Thoracic aorta (tissue), 2 donors: ENCODE measurements around the gene NR3C2. TPM values are rescaled to one million over a fixed set of nuclear protein-coding genes. Genes with fewer than 3 reads are reported as not detected.

ENCODE experiments used
- ATAC-seq: fragments of 150-250 bp; one replicate; pipeline ENCODE4 v1.8.0; 2017; ENCODE audit warnings: low read depth; ENCODE audit not compliant: insufficient number of reproducible peaks, low FRiP score
- DNase-seq: peaks from one replicate; pipeline ENCODE4 v3.0.0-alpha.2; 2020; ENCODE audit warnings: low spot score
- H3K27ac ChIP-seq, 2 donors: fragments of 200-600 bp; sonication (generic); 1 replicate in 1 of 2; 2 replicates in 1 of 2; pipeline ENCODE4 v1.5.1; 2016; ENCODE audit warnings: mild to moderate bottlenecking in 2 of 2, moderate library complexity in 2 of 2
- H3K27me3 ChIP-seq: fragments of 200-600 bp; sonication (generic); replicated peaks from 2 replicates; pipeline ENCODE4 v1.6.0; 2016; ENCODE audit warnings: mild to moderate bottlenecking; ENCODE audit not compliant: insufficient read depth
- H3K36me3 ChIP-seq: fragments of 200-600 bp; sonication (generic); one replicate; pipeline ENCODE4 v1.5.1; 2016
- H3K4me1 ChIP-seq, 2 donors: fragments of 200-600 bp; sonication (generic); 1 replicate in 1 of 2; 2 replicates in 1 of 2; pipeline versions ENCODE4 v1.5.1 to v1.6.0; 2016; ENCODE audit warnings: low read depth in 2 of 2, mild to moderate bottlenecking in 1 of 2; ENCODE audit not compliant: control insufficient read depth in 1 of 2
- H3K4me3 ChIP-seq: fragments of 200-600 bp; sonication (generic); 2 replicates; pipeline ENCODE4 v1.5.1; 2016; ENCODE audit warnings: mild to moderate bottlenecking
- H3K9me3 ChIP-seq: fragments of 200-600 bp; sonication (generic); 2 replicates; pipeline ENCODE4 v1.5.1; 2016
- total RNA-seq, 2 donors: library from RNA; depleted of rRNA; stranded (reverse); fragments of >200 nt; gene quantifications; one replicate each; pipeline versions ENCODE4 v1.1.0 to v1.2.3, GENCODE V29; 2016
- TF ChIP-seq, protein P1 (sequence below): fragments of 200-600 bp; sonication (generic); IDR thresholded peaks from one replicate; pipeline ENCODE4 v1.5.1; 2019; ENCODE audit warnings: antibody characterized with exemption

The NR3C2 gene
- total RNA-seq, 2 donors from 2014 or later: 11.2 to 18.1 TPM

DNA sequence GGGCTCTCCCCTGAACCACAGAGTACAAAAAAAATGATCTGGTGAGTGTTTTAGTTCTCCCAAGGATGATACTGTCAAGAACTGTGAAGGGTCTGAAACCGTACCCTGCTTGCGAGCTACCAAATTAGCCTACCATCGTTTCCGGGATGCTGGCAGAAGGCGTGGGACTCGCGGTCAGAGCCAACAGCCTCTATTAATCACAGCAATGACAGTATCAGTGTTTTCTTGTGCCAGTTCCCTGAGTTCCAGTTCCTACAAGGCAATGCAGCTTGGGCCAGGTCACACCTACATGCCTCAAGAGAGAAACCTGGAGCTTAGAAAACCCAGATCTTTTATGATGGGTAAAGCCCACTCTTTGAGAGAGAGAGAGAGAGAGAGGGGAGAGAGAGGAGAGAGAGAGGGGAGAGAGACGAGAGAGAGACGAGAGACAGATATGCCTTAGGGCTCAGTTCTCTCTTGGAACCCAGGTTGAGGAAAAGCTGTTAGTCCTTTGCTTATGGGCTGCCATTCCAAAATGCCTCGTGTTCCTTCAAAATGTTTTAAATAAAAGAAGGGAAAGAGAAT lies 382.5 kb downstream of the NR3C2 start:
- peaks cover 15% of the 10 kb centered on the region for H3K36me3 ChIP-seq
- ATAC-seq (no peak), DNase-seq (no peak)
- H3K4me3 ChIP-seq: no peak overlapping the region
- H3K4me1 ChIP-seq: peaks cover 6 to 33% of the 10 kb centered on the region in 2 donors
- H3K27me3 ChIP-seq: no peaks in the 10 kb centered on the region
- no peaks in the 10 kb centered on the region for H3K9me3 ChIP-seq
- TF ChIP-seq, protein P1, sequence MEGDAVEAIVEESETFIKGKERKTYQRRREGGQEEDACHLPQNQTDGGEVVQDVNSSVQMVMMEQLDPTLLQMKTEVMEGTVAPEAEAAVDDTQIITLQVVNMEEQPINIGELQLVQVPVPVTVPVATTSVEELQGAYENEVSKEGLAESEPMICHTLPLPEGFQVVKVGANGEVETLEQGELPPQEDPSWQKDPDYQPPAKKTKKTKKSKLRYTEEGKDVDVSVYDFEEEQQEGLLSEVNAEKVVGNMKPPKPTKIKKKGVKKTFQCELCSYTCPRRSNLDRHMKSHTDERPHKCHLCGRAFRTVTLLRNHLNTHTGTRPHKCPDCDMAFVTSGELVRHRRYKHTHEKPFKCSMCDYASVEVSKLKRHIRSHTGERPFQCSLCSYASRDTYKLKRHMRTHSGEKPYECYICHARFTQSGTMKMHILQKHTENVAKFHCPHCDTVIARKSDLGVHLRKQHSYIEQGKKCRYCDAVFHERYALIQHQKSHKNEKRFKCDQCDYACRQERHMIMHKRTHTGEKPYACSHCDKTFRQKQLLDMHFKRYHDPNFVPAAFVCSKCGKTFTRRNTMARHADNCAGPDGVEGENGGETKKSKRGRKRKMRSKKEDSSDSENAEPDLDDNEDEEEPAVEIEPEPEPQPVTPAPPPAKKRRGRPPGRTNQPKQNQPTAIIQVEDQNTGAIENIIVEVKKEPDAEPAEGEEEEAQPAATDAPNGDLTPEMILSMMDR: no peak
- H3K27ac ChIP-seq: no peak overlapping the region

DNA sequence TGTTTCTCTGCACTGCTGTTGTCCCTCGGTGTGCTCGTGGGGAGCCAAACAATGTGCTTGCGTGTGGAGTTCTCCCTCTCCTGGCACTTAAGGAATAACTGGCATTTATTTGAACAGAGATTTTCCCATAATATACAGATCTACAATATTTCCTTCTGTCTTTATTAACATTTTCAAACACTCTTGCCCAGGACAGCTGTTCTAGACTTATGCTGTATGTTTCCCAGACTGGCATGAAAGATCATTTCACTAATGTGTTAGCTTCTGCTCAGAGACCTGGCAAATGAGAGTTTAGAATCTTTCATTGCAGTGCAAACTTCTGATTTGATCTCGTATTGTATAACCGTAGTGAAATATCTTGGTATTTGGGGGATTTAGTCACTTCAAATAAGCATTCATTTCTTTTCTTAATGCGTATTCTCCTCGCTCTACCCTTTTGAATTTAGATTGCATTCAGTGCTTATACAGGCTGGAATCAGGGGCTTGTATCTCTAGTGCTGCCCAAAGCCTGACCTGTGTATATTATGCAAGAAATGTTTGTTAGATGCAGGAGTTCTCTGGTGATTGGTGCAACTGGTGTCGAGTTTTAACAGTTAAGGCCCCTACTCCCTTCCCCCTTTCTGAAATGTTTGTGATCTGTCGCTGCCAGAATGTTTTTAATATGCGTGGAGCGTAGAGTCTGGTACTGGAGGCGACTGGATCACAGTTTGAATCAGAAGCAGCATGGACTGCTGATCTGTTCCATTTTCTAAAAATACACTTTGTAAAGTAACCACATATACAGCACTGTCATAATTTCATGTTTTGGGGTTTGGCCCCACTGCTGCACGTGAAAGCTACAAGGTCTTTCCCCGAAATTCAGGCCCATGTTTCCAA lies 384.0 kb downstream of the NR3C2 start:
- H3K27ac ChIP-seq: no peak overlapping the region
- H3K4me1 ChIP-seq: peaks cover 7 to 46% of the 10 kb centered on the region in 2 donors
- TF ChIP-seq, protein P1: no peak
- no peaks in the 10 kb centered on the region for H3K9me3 ChIP-seq
- H3K36me3 ChIP-seq: peaks cover 5% of the 10 kb centered on the region
- no peak for ATAC-seq
- H3K27me3 ChIP-seq: no peaks in the 10 kb centered on the region
- no peak for DNase-seq
- H3K4me3 ChIP-seq: no peak overlapping the region

DNA sequence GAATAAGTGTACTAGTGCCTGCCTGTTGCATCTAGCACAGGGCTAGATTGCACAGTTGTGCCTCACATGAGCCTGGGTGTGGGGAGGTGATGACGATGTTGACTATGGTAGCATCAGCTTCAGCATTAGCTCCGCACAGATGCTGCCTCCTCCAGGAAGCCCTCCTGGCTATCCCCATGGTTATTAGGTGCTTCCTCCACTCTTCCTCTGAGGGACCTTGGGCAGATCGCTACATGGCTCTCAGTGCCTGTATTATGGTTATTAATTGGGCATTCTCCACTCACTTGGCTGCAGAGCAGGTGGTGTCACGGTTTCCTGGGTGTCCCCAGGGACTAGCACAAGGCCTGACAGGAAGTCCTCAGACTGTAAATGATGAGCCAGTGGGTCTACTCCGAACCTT lies 384.7 kb downstream of the NR3C2 start:
- peaks cover 3% of the 10 kb centered on the region for H3K36me3 ChIP-seq
- TF ChIP-seq, protein P1: no peak
- no peak overlapping the region for H3K4me3 ChIP-seq
- ATAC-seq (no peak), DNase-seq (no peak)
- no peak overlapping the region for H3K27ac ChIP-seq
- H3K9me3 ChIP-seq: no peaks in the 10 kb centered on the region
- peaks cover 9 to 53% of the 10 kb centered on the region in 2 donors for H3K4me1 ChIP-seq
- H3K27me3 ChIP-seq: no peaks in the 10 kb centered on the region

DNA sequence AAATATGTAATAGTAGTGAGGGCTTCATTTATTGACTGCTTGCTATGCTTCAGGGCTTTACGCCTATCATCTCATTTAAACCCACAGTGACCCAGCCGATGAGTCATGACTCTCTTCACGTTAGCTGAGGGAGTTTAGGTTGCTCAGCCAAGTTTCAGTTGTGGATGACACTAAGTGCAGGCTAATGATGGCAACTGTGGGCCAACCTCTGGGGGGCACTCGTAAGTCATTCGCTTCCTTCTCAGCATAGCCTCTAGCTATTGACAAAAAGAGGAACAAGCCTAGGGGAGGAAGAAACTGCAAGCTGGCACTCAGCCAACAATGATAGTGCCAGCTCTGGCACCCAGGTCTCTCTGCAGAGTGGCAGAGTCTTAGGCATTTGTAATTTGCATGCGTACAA lies 385.3 kb downstream of the NR3C2 start:
- Histone ChIP-seq H3K4me3 (no peak overlapping the region), H3K27me3 (no peaks in the 10 kb centered on the region), H3K36me3 (peaks cover 3% of the 10 kb centered on the region), H3K27ac (no peak overlapping the region), H3K9me3 (no peaks in the 10 kb centered on the region), H3K4me1 (peaks cover 9 to 55% of the 10 kb centered on the region in 2 donors)
- TF ChIP-seq, protein P1: no peak
- DNase-seq: peak; percentile 6
- ATAC-seq: peak; percentile 31

DNA sequence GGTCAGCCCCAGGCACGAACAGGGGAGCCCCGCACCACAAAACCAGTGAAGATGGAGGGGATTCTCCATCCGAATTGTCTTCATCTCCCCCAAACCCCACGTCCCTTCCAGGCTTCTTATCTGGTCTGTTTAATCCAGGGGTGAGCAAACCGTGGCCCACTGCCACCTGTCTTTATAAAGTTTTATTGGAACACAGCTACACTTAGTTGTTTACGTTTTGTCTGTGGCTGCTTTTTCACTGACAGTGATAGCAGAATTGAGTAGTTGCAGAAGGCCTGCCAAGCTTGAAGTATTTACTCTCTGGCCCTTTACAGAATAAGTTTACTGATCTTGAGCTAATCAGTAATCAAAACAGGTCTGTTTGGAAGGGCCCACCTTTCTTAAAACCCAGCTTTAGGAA lies 386.4 kb downstream of the NR3C2 start:
- ATAC-seq (no peak), DNase-seq (no peak)
- H3K27me3 ChIP-seq: no peaks in the 10 kb centered on the region
- H3K9me3 ChIP-seq: no peaks in the 10 kb centered on the region
- H3K4me1 ChIP-seq: peaks cover 9 to 55% of the 10 kb centered on the region in 2 donors
- no peak overlapping the region for H3K27ac ChIP-seq
- H3K36me3 ChIP-seq: no peaks in the 10 kb centered on the region
- H3K4me3 ChIP-seq: no peak overlapping the region
- TF ChIP-seq, protein P1: no peak
